ENCODE data around the gene CTNND2.

The CTNND2 gene, protein sequence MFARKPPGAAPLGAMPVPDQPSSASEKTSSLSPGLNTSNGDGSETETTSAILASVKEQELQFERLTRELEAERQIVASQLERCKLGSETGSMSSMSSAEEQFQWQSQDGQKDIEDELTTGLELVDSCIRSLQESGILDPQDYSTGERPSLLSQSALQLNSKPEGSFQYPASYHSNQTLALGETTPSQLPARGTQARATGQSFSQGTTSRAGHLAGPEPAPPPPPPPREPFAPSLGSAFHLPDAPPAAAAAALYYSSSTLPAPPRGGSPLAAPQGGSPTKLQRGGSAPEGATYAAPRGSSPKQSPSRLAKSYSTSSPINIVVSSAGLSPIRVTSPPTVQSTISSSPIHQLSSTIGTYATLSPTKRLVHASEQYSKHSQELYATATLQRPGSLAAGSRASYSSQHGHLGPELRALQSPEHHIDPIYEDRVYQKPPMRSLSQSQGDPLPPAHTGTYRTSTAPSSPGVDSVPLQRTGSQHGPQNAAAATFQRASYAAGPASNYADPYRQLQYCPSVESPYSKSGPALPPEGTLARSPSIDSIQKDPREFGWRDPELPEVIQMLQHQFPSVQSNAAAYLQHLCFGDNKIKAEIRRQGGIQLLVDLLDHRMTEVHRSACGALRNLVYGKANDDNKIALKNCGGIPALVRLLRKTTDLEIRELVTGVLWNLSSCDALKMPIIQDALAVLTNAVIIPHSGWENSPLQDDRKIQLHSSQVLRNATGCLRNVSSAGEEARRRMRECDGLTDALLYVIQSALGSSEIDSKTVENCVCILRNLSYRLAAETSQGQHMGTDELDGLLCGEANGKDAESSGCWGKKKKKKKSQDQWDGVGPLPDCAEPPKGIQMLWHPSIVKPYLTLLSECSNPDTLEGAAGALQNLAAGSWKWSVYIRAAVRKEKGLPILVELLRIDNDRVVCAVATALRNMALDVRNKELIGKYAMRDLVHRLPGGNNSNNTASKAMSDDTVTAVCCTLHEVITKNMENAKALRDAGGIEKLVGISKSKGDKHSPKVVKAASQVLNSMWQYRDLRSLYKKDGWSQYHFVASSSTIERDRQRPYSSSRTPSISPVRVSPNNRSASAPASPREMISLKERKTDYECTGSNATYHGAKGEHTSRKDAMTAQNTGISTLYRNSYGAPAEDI (N-terminal part only)

DNA sequence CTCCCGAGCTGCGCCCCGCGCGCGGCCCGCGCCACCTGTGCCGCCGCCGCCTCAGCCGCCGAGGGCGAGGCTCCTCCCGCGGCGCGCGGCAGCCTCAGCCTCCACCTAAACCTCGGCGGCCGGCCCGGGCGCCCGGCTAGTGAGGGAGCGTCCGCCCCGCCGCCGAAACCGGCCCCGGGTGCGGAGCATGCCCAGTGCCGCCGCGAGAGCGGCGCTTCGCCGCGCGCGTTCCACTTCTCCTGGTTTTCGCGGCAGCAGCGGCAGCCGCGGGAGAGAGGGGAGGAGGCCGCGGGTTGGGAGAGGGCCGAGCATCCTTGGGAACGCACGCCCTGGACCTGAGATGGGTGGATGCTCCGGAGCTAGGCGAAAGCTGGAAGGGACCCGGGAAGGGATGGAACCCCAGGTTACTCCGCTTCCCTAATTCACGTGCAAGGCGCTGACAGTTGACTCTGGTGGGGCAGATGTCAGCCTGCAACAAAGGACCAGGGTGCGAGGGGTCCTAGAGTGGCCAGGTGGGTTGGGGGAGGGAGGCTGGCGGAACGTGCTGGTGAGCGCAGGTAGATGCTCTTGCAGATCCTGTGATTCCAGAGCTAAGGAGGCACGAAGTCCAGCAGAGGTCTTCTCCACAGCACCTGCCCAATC, at the start of gene CTNND2:
CTNND2 (minus strand) TSS at position 182 of the 642 bp plus-strand sequence. CDS start 593 bp downstream, outside the sequence.
- DNase-seq (ENCODE audit: low read depth in 2 of 3, low spot score in 1 of 3): no peak

DNA sequence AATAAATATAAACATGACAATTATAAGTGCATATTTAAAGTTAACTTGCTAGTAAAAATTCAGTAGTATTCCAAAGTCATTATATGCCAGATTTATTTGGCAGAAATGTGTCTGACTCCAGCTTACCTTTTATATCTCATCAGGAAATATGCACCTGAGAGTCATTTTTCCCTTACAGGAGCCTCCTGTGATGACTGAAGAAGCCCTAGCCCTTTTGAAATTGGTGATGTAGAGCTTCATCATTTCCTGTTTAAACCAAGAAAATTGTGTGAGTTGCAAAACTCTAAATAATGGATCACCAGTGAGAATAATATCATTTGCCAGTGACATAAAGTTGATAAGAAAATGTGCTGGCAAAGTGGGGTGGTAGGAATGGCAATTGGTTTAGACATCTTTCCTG, 42.1 kb upstream of the CTNND2 start:
- DNase-seq (ENCODE audit: low read depth in 2 of 3, low spot score in 1 of 3): no peak

DNA sequence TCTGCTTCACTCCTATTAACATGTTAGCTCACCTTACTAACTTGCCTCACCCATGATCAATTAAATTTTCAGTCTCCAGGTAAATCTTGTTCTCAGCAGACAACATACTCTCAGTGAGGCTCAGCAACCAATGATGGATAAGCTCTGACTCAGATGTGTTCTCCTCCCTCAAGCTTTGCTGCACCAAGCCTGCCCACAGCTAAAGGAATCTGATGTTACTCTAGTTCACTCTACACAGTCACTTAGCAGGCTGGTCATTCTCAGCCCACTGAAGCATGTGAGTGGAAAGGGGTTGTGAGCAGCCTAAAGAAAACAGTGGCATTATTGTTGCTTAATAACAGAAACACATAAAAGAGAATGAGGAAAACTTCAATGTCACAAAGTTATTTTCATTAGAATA, 37.3 kb upstream of the CTNND2 start:
- DNase-seq (ENCODE audit: low read depth in 2 of 3, low spot score in 1 of 3): no peak

DNA sequence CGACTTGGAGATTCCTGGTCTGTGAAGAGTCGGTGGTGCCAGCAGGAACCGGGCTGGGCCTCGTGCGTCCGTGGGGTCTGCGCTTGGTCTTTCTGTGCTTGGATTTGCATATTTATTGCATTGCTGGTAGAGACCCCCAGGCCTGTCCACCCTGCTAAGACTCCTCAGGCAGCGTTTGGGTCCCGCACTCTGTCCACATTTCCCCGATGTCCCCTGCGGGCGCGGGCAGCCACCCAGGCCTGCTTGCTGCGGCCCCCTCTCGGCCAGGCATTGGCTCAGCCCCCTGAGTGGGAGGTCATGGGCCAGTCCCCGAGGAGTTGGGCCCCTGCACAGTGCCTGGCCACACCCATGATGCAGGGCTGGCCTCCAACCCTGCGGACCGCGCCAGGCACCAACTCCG, 27.4 kb upstream of the CTNND2 start:
- no peak for DNase-seq (ENCODE audit: low read depth in 2 of 3, low spot score in 1 of 3)

DNA sequence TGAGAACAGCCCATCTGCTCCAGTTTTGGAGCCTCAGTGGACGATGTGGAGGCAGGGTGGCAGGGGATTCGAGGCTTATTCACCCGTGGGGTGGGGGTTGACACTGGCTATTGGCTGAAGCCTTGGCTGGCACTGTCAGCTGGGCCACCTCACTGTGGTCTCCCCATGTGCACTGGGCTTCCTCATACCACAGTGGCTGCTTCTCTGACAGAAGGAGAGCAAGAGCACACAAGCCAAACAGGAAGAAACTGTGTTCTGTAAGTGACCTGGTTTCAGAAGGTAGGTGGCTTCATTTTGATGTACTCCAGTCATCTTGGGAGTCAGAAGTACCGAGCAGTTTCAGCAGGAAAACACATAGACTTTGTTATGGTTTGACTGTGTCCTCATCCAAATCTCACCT, 24.7 kb upstream of the CTNND2 start:
- no peak for DNase-seq (ENCODE audit: low read depth in 2 of 3, low spot score in 1 of 3)

DNA sequence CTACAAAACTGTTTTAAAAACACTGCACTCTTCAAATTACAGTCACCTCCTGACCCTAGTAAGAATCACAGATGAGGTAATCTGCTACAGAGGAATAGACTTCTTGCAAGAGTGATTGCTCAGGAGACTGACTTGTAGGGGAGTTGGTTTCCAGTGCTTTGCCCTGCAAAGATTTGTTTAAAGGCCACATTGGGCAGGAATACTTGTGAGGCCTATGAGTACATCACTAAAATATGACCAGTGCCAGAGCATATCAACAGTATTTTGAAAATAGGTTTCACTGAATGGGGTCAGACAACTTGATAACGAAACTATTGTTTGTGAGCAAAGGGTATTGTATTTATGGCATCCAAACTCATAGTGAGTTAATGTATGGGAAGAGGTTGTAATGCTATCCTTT, 21.5 kb upstream of the CTNND2 start:
- no peak for DNase-seq (ENCODE audit: low read depth in 2 of 3, low spot score in 1 of 3)

DNA sequence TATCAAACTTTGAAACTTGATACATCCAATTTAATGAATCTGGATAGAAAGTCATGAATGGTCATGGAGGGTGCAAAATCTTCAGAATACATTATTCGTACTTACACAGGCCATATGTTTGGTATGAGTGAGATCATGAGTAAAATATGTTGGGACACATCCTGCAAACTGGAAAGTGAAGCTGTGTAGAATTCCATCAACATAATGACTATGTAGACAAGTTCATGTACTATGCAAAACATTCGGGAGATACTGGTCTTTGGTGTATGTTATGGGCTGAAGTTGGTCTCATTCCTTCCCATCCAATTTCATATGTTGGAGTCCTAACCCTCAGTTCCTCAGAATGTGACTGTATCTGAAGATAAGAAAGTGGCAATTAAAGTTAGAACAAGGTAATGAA, 18.1 kb upstream of the CTNND2 start:
- no peak for DNase-seq (ENCODE audit: low read depth in 2 of 3, low spot score in 1 of 3)

DNA sequence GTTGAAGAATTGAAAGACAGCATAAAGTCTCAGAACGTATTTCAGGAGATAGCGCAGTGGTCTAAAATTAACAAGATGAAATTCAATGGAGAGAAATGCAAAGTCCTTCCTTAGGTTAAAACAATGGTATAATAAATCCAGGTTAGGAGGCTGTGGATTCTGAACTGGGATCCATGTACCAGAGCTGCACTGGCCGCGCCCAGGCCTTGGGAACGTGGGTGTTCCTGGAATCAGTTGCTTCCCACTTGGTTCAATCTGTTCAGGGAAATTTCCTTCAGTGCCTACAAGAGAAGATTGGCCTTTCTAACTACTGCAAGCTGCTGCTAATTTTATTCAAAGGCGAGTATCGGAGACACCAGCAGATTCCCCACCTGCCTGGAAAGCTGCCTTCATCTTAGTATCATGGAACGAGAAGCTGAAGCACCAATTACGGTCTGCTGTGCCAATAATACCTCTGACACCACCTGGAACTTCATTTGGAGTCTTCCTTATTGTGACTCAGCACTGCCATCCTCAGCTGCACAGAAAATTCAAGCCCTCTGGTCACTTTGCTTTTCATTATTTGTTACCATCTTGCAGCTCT, 14.3 kb upstream of the CTNND2 start:
- no peak for DNase-seq (ENCODE audit: low read depth in 2 of 3, low spot score in 1 of 3)

DNA sequence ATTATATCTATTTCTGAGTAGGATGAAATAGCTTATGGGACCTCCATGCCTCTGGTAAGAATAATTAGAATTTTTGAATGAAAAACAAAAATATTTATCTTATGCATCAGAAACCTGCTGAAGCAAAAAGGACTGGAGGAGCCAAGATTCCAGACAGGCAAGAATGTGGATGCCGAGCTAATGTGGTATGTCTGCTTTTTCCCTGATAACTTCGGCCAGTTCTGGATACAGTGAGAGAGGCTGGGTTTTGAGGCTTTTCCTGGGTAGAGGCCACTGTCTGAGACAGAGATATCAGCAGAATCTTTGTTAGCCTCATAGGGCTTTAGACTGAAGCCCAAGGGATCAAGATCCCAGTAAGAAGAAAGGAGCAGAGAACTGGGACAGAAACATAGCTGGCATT, 5.2 kb upstream of the CTNND2 start:
- no peak for DNase-seq (ENCODE audit: low read depth in 2 of 3, low spot score in 1 of 3)

DNA sequence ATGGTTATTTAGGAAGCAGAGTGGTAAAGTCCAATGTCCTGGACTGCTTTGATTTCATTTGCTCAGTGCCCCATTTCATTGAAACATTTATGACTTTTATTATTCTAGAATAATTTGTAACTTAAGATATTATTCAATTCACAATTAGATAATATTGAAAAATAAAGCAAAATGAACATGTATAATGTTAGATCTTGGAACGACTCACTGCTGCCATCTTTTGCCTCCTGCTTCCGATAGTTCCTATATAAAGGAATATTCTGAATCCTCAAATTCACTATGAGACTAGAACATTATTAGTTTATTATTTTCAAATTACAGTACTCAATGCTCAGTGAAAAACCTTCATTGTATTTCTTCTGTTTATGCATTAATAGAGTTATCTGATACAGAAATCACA, 2.3 kb upstream of the CTNND2 start:
- DNase-seq (ENCODE audit: low read depth in 2 of 3, low spot score in 1 of 3): no peak

DNA sequence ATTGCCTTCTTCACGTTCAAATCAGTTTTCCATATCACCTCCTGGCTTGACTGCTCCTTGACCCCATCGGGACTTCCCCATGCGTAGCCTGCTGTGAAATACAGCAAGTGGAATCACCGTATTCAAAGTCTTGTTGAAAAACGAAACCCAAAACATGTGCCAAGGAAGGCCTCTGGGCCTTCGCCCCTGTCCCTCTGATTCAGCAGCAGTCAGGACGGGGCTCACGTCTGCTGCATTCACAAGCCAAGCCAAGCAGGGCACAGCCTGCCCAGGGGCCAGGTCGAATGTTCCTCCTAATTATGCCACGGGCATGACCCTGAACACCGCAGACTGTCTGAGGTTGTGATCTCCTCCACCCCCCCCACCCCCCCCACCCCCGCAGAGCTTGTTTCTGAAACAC, 960 bp upstream of the CTNND2 start:
- no peak for DNase-seq (ENCODE audit: low read depth in 2 of 3, low spot score in 1 of 3)

DNA sequence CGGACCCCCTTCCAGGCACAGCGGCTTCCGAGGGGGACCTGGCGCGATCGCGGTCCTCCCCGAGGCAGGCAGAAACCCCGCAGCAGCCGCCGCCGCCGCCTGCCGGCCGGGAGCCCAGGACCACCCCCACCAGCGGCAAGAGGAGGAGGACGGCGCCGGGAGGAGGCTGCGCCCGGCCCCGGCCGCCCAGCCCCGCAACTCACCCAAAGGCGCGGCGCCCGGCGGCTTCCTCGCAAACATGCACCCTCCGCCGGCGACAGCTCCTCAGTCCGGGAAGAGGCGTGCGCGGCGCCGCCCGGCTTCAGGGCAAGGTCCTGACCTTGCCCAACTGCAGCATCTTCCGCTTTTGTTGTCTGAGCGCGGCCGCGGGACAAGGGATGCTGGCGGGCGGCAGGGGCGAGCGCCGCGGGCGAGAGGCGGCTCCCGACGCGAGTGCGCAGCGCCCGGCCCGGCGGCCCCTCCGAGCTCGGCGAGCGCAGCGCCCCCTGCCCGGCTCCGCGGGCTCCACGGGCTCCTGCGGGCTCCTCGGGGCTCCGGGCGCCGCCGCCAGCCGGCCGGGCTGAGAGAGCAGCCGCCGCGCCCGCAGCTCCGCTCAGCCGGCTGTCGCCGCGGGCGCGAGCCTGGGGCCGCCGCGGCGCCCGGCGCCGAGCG, 507 bp downstream of the CTNND2 start:
- no peak for DNase-seq (ENCODE audit: low read depth in 2 of 3, low spot score in 1 of 3)

DNA sequence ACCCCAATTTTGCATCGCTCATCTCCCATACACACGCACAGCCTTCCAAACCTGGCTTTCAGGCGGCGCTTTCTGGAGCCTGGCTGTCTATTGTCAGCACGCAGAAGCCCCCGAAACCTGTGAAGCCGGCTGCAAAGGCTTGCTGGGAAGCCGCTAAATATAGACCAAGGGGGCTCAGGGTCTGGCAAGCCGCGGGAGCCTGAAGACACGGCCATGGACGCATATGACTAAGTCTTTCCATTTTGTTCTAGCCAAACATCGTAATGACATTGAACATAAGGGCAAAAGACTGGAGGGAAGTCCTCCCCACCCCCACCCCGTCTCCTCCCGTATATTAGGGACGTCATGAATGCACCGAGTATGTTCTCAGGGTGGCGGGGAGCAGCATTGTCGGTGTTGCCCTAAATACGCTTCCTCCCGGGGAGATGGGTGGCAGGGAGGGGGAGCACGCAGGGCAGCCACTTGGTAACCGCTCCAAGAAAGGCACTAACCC, 1.1 kb downstream of the CTNND2 start:
- no peak for DNase-seq (ENCODE audit: low read depth in 2 of 3, low spot score in 1 of 3)

DNA sequence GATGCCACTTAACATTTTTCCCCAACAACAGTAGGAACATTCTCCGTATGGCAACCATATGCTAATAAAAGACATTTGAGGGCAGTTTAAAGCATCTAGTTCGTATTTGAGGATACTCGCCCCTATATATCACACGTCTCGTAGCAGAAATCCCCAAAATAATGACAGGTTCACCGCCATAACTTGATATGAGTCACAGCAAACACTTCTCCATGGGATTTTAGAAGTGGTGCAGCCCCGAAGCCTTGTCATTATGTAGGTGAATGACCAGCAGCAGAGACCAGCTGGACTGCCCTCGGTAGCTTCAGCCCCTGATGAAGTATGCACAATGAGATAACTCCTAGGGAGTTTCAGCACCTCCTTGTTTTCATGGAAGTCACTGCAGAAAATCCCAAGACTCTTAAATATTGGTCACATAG, 2.0 kb downstream of the CTNND2 start:
- no peak for DNase-seq (ENCODE audit: low read depth in 2 of 3, low spot score in 1 of 3)

DNA sequence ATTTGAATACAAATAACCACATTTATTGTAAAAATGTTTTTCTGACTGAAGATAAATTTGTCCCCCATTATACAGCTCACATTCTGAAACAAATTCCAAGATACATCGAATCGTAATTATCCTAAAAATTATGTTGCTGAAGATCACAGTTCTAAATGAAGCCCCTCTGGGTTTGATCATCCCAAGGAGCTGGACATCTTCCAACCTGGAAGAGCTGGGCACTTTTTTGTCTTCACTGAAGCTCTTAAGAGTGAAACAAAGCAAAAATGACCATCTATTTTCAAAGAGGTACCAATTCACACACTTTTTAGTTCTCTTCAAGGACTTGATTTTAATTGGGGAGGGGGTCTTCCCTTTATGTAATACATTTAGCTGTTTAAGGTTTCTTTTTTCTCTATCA, 5.5 kb downstream of the CTNND2 start:
- no peak for DNase-seq (ENCODE audit: low read depth in 2 of 3, low spot score in 1 of 3)

DNA sequence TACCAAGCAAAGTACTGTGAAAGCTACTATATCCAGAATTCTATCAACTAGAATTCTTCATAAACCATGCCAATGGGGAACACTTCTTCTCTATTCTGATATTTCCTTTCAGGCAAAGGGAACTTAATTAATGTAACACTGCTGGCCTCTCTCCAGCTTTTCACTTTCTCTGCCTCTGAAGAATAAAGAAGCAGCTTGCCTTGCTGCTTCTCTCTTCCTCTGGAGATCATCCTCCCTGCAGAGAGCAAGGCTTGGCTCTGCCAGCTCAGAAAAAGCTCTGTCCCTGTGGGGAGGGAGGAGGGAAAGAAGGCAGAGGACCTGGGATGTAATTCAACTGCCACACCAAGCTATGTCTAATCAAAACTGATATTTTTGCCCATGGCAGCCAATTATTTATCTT, 6.5 kb downstream of the CTNND2 start:
- no peak for DNase-seq (ENCODE audit: low read depth in 2 of 3, low spot score in 1 of 3)

DNA sequence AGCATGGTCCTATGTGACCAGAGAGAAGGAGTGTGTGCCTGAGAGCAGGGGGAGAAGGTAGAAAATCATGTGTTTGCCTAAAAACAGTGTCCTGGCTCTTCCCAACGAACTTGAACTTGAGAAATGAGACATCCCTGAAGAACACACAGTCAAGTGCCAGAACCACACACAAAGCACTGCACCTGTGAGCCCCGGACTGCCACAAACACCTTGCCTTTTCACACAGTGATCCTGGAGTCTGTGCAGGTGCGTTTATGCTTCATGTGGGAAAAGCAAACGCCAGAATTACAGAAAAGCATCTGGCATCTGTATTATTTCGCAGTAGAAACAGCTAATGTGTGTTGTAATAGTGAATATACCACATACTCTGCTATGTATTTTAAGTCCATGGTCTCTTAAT, 9.3 kb downstream of the CTNND2 start:
- no peak for DNase-seq (ENCODE audit: low read depth in 2 of 3, low spot score in 1 of 3)

DNA sequence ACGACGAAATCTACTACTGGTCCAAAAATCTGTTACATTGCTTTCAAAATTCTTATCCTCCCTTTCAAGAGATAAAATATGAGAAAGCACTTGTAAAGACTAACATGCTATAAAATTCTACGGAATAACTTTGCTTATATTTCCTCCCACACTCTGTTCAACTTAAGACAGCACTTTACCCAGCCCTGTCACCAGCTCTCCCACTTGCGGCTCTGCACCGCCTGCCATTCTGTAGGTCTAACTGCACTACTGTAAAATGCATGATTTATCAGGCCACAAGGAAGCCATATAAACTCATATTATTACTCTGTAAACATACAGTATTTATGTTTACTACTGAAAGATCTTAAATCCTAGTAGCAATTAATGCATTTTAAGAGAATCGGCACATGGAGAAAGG, 11.4 kb downstream of the CTNND2 start:
- no peak for DNase-seq (ENCODE audit: low read depth in 2 of 3, low spot score in 1 of 3)

DNA sequence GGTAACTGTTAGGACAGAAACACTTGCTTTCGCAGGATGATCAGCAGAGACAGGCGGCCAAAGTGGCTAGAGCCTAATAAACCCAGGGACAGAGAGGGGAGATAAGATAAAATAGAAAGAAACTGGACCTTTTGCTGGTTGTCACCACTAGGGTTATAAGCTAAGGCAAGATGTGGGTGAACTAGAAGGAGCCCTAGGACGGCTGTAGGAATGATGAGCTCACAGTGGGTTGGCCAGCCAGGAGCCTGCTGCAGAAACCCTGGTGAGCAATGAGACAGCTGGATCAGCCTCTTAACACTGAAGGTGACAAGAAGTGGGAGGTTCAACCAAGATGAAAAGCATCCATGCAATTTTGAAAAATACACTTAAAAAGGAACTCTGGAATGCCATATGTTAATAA, 13.5 kb downstream of the CTNND2 start:
- no peak for DNase-seq (ENCODE audit: low read depth in 2 of 3, low spot score in 1 of 3)

DNA sequence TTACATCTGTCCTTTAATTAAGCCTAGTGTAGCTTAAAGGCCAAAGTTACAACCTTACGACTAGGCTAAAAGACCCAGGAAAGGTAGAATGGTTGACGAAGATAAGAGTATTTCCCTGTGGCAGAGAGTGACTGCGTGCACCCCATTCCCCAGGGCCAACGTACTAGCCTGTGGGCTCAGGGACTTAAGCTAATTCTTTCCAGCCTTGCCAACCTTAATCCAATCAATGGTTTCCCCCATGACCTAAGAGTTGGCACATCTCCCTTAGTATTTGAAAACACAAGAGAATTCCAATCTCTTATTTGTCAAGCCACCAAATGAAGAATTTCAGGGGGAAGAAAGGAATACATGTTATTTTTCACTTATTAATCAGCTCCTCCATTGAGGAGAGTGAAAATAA, 16.0 kb downstream of the CTNND2 start:
- no peak for DNase-seq (ENCODE audit: low read depth in 2 of 3, low spot score in 1 of 3)
